Esophagus squamous epithelium (tissue), 4 donors: ENCODE results near the gene IFT57.

Experiments
- POLR2A ChIP-seq, 4 donors: fragments of 450-650 bp; IDR thresholded peaks; one replicate each; pipeline ENCODE4 v1.6.1; 2017; ENCODE audit warnings: antibody characterized with exemption in 4 of 4, mild to moderate bottlenecking in 4 of 4, moderate library complexity in 3 of 4
- TF ChIP-seq, protein P1 (sequence below), 6 experiments: fragments of 450-650 bp in 4 of 6; fragments of 200-600 bp in 2 of 6; sonication (generic) in 2 of 6; IDR thresholded peaks; one replicate each; pipeline ENCODE4 v1.5.1; 2016 to 2019; ENCODE audit warnings: antibody characterized with exemption in 6 of 6, mild to moderate bottlenecking in 4 of 6, moderate library complexity in 4 of 6

GRCh38 chr3:108181172-108181571, 41.1 kb downstream of the IFT57 start:
- TF ChIP-seq, protein P1, sequence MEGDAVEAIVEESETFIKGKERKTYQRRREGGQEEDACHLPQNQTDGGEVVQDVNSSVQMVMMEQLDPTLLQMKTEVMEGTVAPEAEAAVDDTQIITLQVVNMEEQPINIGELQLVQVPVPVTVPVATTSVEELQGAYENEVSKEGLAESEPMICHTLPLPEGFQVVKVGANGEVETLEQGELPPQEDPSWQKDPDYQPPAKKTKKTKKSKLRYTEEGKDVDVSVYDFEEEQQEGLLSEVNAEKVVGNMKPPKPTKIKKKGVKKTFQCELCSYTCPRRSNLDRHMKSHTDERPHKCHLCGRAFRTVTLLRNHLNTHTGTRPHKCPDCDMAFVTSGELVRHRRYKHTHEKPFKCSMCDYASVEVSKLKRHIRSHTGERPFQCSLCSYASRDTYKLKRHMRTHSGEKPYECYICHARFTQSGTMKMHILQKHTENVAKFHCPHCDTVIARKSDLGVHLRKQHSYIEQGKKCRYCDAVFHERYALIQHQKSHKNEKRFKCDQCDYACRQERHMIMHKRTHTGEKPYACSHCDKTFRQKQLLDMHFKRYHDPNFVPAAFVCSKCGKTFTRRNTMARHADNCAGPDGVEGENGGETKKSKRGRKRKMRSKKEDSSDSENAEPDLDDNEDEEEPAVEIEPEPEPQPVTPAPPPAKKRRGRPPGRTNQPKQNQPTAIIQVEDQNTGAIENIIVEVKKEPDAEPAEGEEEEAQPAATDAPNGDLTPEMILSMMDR (IDR thresholded peaks at IDR 0.05) = no peak
- no peak for TF ChIP-seq POLR2A (IDR thresholded peaks at IDR 0.05)
